K562 (cell line): ENCODE data around the gene NRP1. TPM values are rescaled to one million over a fixed set of nuclear protein-coding genes. Genes with fewer than 3 reads are reported as not detected.

ENCODE experiments used
- ATAC-seq: fragments of 200-7000 bp; cut with Tn5 transposase; 3 replicates; pipeline ENCODE4 v1.9.1; 2020; ENCODE audit warnings: moderate library complexity
- BruUV-seq: library from RNA; stranded (reverse); fragments of 400-500 nt; replicated peaks from 2 replicates; lab custom pipeline; 2021; lab: Mats Ljungman, UMichigan
- CTCF ChIA-PET: fragments of 300-600 bp; formaldehyde crosslinking; extraction: SDS; loops from one replicate; lab custom pipeline; 2021; ENCODE audit warnings: low intra/inter-chr PET ratio; lab: Yijun Ruan, JAX
- POLR2A ChIA-PET: fragments of 300-600, 350-650 bp; sonication (Branson Sonifier 250); formaldehyde crosslinking; extraction: SDS; loops from one replicate; lab custom pipeline; 2021; ENCODE audit warnings: antibody characterized with exemption, inconsistent platforms; lab: Yijun Ruan, JAX
- DNase-seq, 4 experiments: peaks; one replicate each; pipeline versions ENCODE4 v3.0.0 to v3.0.0-alpha.2; 2011 to 2018; ENCODE audit warnings: low spot score in 3 of 4, mixed read lengths in 3 of 4; ENCODE audit errors: extremely low read depth in 1 of 4
- FAIRE-seq: peaks from 2 replicates; lab custom pipeline; 2011; peaks lifted over from hg19 to GRCh38; lab: Jason Lieb, UNC
- H2AFZ ChIP-seq: 2 replicates; pipeline ENCODE4 v1.6.0; 2011; ENCODE audit warnings: low read depth, low read length, control low read depth, inconsistent platforms
- H3K27ac ChIP-seq: fragments of 200-600 bp; 3 replicates; pipeline ENCODE4 v1.8.0; 2011; ENCODE audit warnings: low read depth, mild to moderate bottlenecking, control low read depth, inconsistent platforms, low read length, moderate library complexity, mixed read lengths; ENCODE audit errors: extremely low read depth
- H3K27me3 ChIP-seq, 2 experiments: fragments of 300-600 bp in 1 of 2; 2 replicates in 1 of 2; 3 replicates in 1 of 2; pipeline versions ENCODE4 v1.6.0 to v1.8.0; 2011; ENCODE audit warnings: inconsistent platforms in 2 of 2, low read length in 2 of 2, mild to moderate bottlenecking in 1 of 2, mixed read lengths in 1 of 2, moderate library complexity in 1 of 2; ENCODE audit not compliant: control insufficient read depth in 2 of 2, insufficient read depth in 2 of 2
- H3K36me3 ChIP-seq: fragments of 300-600 bp; 3 replicates; pipeline ENCODE4 v1.8.0; 2011; ENCODE audit warnings: mild to moderate bottlenecking, low read length, inconsistent platforms; ENCODE audit not compliant: control insufficient read depth, insufficient read depth
- H3K4me1 ChIP-seq, 2 experiments: fragments of 200-600 bp in 1 of 2; replicated peaks in 1 of 2; 2 replicates in 1 of 2; 3 replicates in 1 of 2; pipeline versions ENCODE4 v1.5.1 to v1.8.0; 2011; ENCODE audit warnings: inconsistent platforms in 2 of 2, low read length in 2 of 2, mild to moderate bottlenecking in 1 of 2, mixed read lengths in 1 of 2, moderate library complexity in 1 of 2; ENCODE audit not compliant: control insufficient read depth in 2 of 2, insufficient read depth in 2 of 2
- H3K4me2 ChIP-seq: 2 replicates; pipeline ENCODE4 v1.6.1; 2011; ENCODE audit warnings: low read length, control low read depth, inconsistent platforms, mixed read lengths; ENCODE audit not compliant: insufficient read depth
- H3K4me3 ChIP-seq: fragments of 200-600 bp; sonication (generic), shearing (Covaris generic); 2 replicates; pipeline ENCODE4 v1.5.1; 2016; ENCODE audit warnings: control low read depth, inconsistent platforms
- H3K79me2 ChIP-seq: fragments of 200-600 bp; 3 replicates; pipeline ENCODE4 v1.8.0; 2011; ENCODE audit warnings: low read length, inconsistent platforms; ENCODE audit not compliant: control insufficient read depth, insufficient read depth
- H3K9ac ChIP-seq, 2 experiments: 2 replicates each; pipeline versions ENCODE4 v1.6.0 to v1.6.1; 2011; ENCODE audit warnings: low read depth in 2 of 2, low read length in 2 of 2, control low read depth in 1 of 2, inconsistent platforms in 1 of 2, mild to moderate bottlenecking in 1 of 2, mixed read lengths in 1 of 2; ENCODE audit not compliant: insufficient read depth in 1 of 2
- H3K9me1 ChIP-seq: one replicate; pipeline ENCODE4 v1.6.0; 2011; ENCODE audit warnings: inconsistent platforms, mild to moderate bottlenecking, low read length, moderate library complexity; ENCODE audit not compliant: control insufficient read depth, insufficient read depth
- H3K9me3 ChIP-seq: replicated peaks from 2 replicates; pipeline ENCODE4 v1.5.1; 2011; ENCODE audit warnings: low read depth, low read length, inconsistent platforms; ENCODE audit not compliant: control insufficient read depth, insufficient read depth
- H4K20me1 ChIP-seq: replicated peaks from 2 replicates; pipeline ENCODE4 v1.6.1; 2011; ENCODE audit warnings: low read length, inconsistent platforms, mixed read lengths; ENCODE audit not compliant: control insufficient read depth, insufficient read depth
- ARID1B ChIP-seq: fragments of 450-650 bp; IDR thresholded peaks from 2 replicates; pipeline ENCODE4 v1.6.1; 2016; ENCODE audit warnings: antibody characterized with exemption, mild to moderate bottlenecking, inconsistent platforms
- L3MBTL2 ChIP-seq: fragments of 450-650 bp; IDR thresholded peaks from 2 replicates; pipeline ENCODE4 v1.6.1; 2016; ENCODE audit warnings: mild to moderate bottlenecking, moderate library complexity
- LCOR ChIP-seq: sonication (generic); formaldehyde crosslinking; IDR thresholded peaks from 2 replicates; pipeline ENCODE4 v1.8.0; 2022; ENCODE audit warnings: mild to moderate bottlenecking, missing genetic modification reagents
- MAZ ChIP-seq, 2 experiments: fragments of 450-650 bp in 1 of 2; sonication (generic) in 1 of 2; formaldehyde crosslinking; IDR thresholded peaks in 1 of 2; conservative IDR thresholded peaks in 1 of 2; 2 replicates each; pipeline versions ENCODE4 v1.4.0 to v1.5.0; 2020; ENCODE audit warnings: mild to moderate bottlenecking in 1 of 2, missing genetic modification reagents in 1 of 2
- NFE2L1 ChIP-seq: fragments of 450-650 bp; IDR thresholded peaks from 2 replicates; pipeline ENCODE4 v1.6.1; 2016; ENCODE audit warnings: missing genetic modification characterization, low read depth, mild to moderate bottlenecking, missing compliant biosample characterization, moderate library complexity, borderline replicate concordance
- SP1 ChIP-seq: sonication (generic); formaldehyde crosslinking; IDR thresholded peaks from 2 replicates; pipeline ENCODE4 v1.8.1; 2022; ENCODE audit warnings: mild to moderate bottlenecking, missing genetic modification reagents
- ZBED1 ChIP-seq: IDR thresholded peaks from 2 replicates; pipeline ENCODE4 v1.6.1; 2014
- ZSCAN29 ChIP-seq: fragments of 450-650 bp; IDR thresholded peaks from 2 replicates; pipeline ENCODE4 v1.6.1; 2017
- WGBS: fragments of 100-300 bp; shearing (Covaris generic); methylation state at CpG from one replicate; pipeline ENCODE4 v1.1.6; 2016; ENCODE audit warnings: low coverage, mixed read lengths; ENCODE audit not compliant: insufficient coverage; ENCODE audit errors: missing lambda C conversion rate; 5-methylcytosine and 5-hydroxymethylcytosine counted together
- in situ Hi-C: fragments of 300-500 bp; cut with MboI; formaldehyde crosslinking; loops from 4 replicates; pipeline ENCODE4 v1.15.0; 2018; ENCODE audit warnings: inconsistent platforms, mixed read lengths
- intact Hi-C: fragments of 100-400 bp; cut with micrococcal nuclease; formaldehyde crosslinking; loops from 2 replicates; pipeline ENCODE4 v1.14.2; 2022
- polyA plus RNA-seq, 8 experiments: library from polyadenylated mRNA; depleted of rRNA in 4 of 8; stranded (reverse) in 5 of 8; unstranded in 3 of 8; fragments of >200 nt; fragmentation: Nextera tagmentation in 2 of 8; fragmentation: Illumina TruSeq in 1 of 8; extraction: Ambion mirVana in 2 of 8; extraction: Trizol in 1 of 8; gene quantifications; 2 replicates each; pipeline versions ENCODE4 v1.2.1 to v1.2.3, GENCODE V29; 2011 to 2014; ENCODE audit warnings: inconsistent platforms in 1 of 8, missing spikeins in 1 of 8
- total RNA-seq, 7 experiments: library from RNA; depleted of rRNA in 6 of 7; stranded (reverse); fragments of >200 nt in 6 of 7; fragmentation: Illumina TruSeq in 2 of 7; extraction: Trizol in 2 of 7; gene quantifications; 2 replicates each; pipeline versions ENCODE4 v1.2.1 to v1.2.3, GENCODE V29; 2011 to 2021; ENCODE audit warnings: low replicate concordance in 1 of 7
- TF ChIP-seq, protein P1 (sequence below): IDR thresholded peaks from 2 replicates; pipeline ENCODE4 v1.6.1; 2011; ENCODE audit not compliant: insufficient read length; ENCODE audit errors: extremely low read depth
- TF ChIP-seq, protein P2 (sequence below): fragments of 250-450 bp; sonication (Bioruptor Pico); IDR thresholded peaks from 2 replicates; pipeline ENCODE4 v1.8.0; 2021; ENCODE audit warnings: mild to moderate bottlenecking, moderate library complexity
- TF ChIP-seq, protein P3 (sequence below): fragments of 250-450 bp; sonication (Bioruptor Pico); IDR thresholded peaks from 2 replicates; pipeline ENCODE4 v1.5.0; 2021; ENCODE audit warnings: mild to moderate bottlenecking, borderline replicate concordance

NRP1 gene
- total and polyA plus RNA-seq, 9 of the 15 experiments (the other 6 are each of a cell fraction or from before 2014, with no cell fraction given), result 0.01 to 0.38 (median 0.04) TPM; not detected in 5

DNA sequence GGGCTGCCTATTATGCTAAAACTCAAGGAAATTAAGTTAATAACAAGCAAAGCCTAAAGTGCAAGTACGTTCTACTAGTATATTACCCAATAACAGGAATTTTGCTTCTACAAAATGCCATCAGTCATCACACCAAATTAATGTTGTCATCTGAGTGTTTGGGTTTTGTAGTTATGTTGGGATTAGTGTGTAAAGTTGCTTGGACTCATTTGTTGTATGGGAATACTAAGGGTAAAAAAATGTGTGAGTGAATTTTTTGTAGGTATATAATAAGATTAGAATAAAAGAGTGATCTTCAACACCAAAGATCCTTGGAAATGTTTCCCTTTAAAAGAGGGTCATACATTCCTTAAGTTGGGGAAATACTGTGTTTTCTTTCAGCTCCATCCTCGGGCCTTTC, 38.6 kb downstream of the NRP1 start:
- FAIRE-seq (no peak), DNase-seq (no peak), ATAC-seq (no peak)
- TF ChIP-seq NFE2L1 (tag), result no peak
- no peak for TF ChIP-seq MAZ (CRISPR knock-in tag; conservative IDR thresholded peaks at IDR 0.05 in 1 of 2, IDR thresholded peaks at IDR 0.05 in 1 of 2)
- no peak for TF ChIP-seq ZSCAN29
- no peak for TF ChIP-seq SP1 (CRISPR knock-in tag)
- TF ChIP-seq ARID1B, result no peak
- no peak for TF ChIP-seq LCOR (CRISPR knock-in tag)
- TF ChIP-seq, protein P1, sequence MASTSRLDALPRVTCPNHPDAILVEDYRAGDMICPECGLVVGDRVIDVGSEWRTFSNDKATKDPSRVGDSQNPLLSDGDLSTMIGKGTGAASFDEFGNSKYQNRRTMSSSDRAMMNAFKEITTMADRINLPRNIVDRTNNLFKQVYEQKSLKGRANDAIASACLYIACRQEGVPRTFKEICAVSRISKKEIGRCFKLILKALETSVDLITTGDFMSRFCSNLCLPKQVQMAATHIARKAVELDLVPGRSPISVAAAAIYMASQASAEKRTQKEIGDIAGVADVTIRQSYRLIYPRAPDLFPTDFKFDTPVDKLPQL, result no peak
- TF ChIP-seq, protein P2, sequence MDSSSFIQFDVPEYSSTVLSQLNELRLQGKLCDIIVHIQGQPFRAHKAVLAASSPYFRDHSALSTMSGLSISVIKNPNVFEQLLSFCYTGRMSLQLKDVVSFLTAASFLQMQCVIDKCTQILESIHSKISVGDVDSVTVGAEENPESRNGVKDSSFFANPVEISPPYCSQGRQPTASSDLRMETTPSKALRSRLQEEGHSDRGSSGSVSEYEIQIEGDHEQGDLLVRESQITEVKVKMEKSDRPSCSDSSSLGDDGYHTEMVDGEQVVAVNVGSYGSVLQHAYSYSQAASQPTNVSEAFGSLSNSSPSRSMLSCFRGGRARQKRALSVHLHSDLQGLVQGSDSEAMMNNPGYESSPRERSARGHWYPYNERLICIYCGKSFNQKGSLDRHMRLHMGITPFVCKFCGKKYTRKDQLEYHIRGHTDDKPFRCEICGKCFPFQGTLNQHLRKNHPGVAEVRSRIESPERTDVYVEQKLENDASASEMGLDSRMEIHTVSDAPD, result no peak
- TF ChIP-seq ZBED1, result no peak
- TF ChIP-seq L3MBTL2, result no peak
- TF ChIP-seq, protein P3, sequence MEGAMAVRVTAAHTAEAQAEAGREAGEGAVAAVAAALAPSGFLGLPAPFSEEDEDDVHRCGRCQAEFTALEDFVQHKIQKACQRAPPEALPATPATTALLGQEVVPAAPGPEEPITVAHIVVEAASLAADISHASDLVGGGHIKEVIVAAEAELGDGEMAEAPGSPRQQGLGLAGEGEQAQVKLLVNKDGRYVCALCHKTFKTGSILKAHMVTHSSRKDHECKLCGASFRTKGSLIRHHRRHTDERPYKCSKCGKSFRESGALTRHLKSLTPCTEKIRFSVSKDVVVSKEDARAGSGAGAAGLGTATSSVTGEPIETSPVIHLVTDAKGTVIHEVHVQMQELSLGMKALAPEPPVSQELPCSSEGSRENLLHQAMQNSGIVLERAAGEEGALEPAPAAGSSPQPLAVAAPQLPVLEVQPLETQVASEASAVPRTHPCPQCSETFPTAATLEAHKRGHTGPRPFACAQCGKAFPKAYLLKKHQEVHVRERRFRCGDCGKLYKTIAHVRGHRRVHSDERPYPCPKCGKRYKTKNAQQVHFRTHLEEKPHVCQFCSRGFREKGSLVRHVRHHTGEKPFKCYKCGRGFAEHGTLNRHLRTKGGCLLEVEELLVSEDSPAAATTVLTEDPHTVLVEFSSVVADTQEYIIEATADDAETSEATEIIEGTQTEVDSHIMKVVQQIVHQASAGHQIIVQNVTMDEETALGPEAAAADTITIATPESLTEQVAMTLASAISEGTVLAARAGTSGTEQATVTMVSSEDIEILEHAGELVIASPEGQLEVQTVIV (CRISPR knock-in tag), result no peak
- Histone ChIP-seq H2AFZ (no peak overlapping the region), H3K4me3 (no peak overlapping the region), H3K9me1 (no peaks in the 10 kb centered on the region), H3K9me3 (no peaks in the 10 kb centered on the region), H3K27me3 (peaks cover 0 to 3% of the 10 kb centered on the region in 2 experiments; a peak in 2 of 5 replicates), H3K9ac (no peak overlapping the region), H3K79me2 (no peaks in the 10 kb centered on the region), H3K36me3 (no peaks in the 10 kb centered on the region), H3K4me1 (no peaks in the 10 kb centered on the region), H3K4me2 (no peak overlapping the region), H4K20me1 (no peaks in the 10 kb centered on the region), H3K27ac (no peak overlapping the region)
- in situ Hi-C loops, result no loop called here
- WGBS, result 0% methylated on average over 2 of the region's 2 CpGs
- POLR2A ChIA-PET, result no interaction called here
- CTCF ChIA-PET, result no interaction called here
- intact Hi-C loops, result no loop called here
- no TSS peak for BruUV-seq
